AG08396 (cell line): ENCODE measurements around the gene ASB18.
"Not testable (repeated sequence)": the region's sequence is repeated elsewhere in the genome, so short reads cannot be mapped to it uniquely, and the experiment has no call there.

Experiments
- DNase-seq: peaks from one replicate; pipeline ENCODE4 v3.0.0; 2012; ENCODE audit warnings: low spot score, mixed read lengths

ASB18 gene

GRCh38 chr2:236264256-236264655 lies at the start of gene ASB18:
Gene ASB18 (minus strand): TSS chr2:236264406. CDS start chr2:236264345, 61 bp downstream.
- no peak for DNase-seq

DNA sequence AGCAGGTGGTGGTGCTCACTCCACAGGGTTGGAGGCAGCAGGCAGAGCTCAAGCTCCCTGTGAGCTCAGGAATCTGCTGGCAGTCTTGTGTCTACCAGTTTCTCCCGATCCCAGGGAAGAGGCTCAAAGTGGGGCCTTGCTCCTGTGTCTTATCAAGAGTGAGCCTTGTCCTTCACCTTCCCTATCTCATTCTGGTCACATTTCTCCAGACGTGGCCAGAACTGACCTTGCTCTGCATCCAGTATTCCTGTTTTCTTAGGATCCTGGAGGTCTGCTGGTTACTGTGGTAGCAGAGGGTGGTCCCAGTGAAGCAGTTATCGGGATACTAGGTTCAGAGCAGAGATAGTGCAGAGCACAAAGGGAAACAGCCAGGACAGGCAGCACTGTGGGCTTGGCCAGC lies 47.1 kb upstream of the ASB18 start:
- no peak for DNase-seq

- peak; percentile 56 for DNase-seq
Observed at GRCh38 chr2:236309669-236310029, 45.4 kb upstream of the ASB18 start.

DNA sequence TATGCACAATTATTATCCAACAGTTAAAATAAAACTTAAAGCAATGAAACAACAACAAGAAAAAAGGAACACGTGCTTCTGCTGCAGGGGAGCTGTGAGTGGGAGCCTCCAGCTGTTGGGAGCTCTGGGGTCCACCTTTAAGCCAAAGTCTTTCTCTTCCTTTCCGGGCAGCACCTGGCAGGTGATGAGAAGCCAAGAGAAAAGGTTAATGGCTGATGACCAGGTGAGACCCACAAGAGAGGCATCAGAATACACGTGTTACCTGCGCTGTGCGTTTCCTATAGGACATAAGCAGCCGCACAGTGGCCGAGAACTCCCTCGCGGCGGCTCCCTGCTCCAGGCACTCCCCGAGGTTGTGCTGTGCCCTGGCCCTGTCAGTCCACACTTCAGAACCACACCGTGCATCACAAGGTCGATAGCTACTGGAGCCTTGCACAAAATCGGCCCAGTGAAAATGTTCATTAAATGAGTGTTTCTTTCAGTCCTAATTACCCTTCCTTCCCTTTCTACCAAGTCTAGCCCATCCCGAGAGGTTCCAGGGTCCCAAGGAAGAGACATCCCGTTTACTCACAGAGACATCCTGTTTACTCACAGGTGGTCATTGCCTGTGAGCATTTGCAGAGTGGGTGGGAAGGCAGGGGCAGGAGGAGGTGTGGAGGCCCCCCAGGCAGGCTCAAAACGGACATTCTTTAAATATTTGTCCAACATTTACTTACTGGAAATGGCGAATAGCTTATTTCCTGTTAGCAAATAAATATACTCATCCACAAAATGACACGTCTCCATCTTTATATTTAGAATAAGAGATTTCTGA lies 44.9 kb upstream of the ASB18 start:
- no peak for DNase-seq

DNA sequence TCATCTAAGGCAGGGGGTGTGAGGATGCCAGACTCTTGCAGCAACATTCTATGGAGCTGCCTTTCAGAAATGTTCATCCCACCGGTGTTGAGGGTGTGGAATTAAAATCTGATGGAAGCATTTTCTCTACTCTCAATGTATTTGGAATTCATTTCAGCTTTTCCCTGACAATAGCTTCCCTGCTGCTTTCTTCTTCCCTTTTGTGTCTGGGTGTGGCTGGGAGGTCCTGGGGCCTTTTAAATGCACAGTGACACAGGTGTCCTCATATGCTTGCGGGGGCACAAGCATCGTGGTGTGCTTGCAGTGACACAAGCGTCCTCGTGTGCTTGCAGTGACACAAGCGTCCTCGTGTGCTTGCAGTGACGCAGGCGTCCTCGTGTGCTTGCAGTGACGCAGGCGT lies 43.4 kb upstream of the ASB18 start:
- DNase-seq: no peak

- DNase-seq: no peak
Observed at GRCh38 chr2:236306825-236307540, 42.8 kb upstream of the ASB18 start.

DNA sequence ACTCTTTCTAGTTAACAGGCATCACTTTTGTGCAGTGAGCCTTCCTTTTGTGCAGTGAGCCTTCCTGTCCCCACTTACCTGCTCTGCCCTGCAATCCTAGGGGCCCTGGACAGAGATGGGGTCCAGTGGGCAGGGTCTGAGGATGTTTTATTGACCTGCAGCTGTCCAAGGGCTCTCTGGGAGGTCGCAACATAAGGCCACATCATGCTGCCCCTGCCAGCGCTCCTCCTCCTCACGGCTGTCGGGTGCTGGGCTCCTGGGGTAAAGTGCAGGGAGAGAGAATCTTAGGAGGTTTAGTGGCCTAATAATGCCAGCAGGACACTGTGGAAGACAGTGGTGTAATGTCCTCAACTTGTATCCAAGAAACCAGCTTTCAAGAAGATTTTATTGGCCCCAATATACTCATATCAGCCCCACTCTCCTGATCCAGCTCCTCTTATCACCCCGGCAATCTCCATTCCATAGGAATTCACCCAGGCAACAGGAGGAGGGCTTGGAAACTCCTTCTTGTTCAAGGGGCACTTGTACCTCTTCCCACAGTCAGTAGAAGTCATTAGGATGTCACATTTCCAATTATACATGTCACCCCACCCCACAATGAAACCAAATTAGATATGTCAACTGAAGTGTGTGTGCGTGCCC lies 41.9 kb upstream of the ASB18 start:
- DNase-seq: no peak

DNA sequence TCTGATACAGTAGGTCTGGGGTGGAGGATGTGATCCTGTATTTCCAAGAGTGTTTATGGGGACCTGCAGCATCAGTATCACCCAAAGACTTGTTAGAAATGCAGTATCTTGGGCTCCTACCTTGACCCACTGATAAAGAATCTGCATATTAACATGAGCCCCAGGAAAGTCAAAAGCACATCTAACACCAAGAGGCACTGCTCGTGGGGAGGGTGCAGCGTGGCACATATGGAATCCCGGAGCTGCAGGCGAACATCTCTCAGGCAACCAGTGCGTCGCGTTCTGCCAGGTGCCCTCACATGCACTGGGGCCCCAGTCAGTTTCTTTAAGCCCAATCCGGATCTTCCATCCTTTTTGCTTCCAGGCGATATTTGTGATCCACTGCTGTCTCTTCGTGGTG lies 41.3 kb upstream of the ASB18 start:
- DNase-seq: no peak

DNA sequence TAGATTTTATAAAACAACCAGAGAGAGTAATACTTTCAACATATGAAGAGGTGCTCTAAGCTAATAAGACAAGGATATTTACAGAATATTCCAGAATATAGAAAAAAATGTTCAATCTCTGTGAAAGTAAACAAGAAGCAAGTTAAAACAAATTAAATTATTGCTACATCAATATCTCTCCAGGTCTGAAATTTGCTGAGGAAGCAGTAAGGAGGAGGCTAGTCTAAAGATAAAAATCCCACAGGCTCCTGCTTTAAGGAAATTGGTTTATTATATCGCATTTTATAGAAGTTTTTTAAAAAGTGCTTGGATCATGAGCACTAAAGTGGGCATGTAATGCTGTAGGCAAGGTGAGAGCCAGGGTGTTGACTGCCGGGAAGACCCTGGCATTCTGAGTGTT lies 39.7 kb upstream of the ASB18 start:
- DNase-seq: no peak

DNA sequence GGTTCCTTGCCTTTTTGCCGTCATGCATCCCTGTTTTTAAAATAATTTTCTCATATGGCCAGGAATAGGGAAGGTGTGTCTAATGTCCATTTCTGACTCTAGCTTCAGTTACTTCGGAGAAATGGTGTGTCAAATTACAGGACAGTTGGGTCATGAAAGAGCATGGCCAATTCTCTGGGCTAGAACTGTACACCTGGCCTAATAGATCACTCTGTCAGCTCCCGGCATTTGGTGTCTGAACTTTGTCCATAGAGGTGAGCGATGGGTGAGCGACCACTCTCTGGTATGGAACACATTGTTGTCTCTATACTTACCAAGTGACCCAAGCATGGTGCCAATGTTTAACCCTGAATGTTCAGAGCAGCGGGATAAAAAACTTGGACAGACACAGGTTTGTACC lies 38.3 kb upstream of the ASB18 start:
- DNase-seq: no peak

- DNase-seq: no peak
Observed at GRCh38 chr2:236298924-236299475, 34.8 kb upstream of the ASB18 start.

DNA sequence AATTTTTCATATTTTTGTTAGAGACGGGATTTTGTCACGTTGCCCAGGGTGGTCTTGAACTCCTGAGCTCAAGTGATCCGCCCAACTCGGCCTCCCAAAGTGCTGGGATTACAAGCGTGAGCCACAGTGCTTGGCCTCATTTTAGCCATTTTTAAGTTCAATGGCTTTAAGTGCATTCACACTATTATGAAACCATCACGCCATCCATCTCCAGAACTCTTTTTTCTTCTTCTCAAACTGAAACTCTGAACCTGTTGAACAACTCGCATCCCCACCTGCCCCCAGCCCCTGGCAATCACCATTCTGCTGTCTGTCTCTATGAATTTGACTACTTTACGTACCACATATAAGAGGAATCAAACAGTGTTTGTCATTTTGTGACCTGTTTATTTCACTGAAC lies 31.3 kb upstream of the ASB18 start:
- no peak for DNase-seq

DNA sequence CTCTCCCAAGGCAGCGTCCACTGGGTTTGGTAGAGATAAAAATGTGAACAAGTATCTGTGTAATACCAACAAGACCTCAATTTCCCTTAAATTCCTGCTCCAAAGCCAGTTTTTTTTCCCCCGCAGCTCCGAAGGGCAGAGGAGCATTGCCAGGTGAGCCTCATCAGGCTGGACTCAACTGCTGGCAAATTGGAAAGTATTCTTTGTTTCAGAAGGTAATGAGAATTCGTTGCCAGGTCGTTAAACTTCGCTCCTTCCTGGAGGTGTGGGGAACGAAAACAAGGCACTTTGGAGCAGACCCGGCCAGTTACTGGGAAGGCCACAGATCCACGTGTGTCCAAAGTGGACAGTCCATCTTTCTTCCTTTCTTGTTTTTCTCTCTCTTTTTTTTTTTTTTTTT lies 30.4 kb upstream of the ASB18 start:
- DNase-seq: no peak

GRCh38 chr2:236293241-236293810 lies 29.1 kb upstream of the ASB18 start:
- no peak for DNase-seq

- no peak for DNase-seq
Observed at GRCh38 chr2:236291911-236292310, 27.7 kb upstream of the ASB18 start.

DNA sequence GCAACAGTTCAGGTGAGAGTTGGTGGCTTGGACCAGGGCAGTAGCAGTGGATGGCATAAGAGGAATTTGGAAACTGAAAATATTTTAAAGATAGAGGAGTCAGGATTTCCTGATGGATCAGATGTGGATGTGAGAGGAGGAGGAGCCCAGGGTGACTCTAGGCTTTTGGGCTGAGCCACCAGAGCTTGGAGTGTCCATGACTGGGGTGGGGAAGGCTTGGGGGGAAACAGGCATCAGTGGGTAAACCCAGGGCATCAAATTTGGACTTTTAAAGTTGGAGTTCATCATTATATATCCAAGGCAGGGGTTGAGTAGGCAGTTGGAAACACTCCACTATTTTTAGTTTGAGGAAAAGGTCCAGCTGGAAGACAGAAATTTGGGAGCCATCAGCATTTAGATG lies 27.3 kb upstream of the ASB18 start:
- DNase-seq: no peak

- no peak for DNase-seq
Observed at GRCh38 chr2:236290742-236291425, 26.7 kb upstream of the ASB18 start.

DNA sequence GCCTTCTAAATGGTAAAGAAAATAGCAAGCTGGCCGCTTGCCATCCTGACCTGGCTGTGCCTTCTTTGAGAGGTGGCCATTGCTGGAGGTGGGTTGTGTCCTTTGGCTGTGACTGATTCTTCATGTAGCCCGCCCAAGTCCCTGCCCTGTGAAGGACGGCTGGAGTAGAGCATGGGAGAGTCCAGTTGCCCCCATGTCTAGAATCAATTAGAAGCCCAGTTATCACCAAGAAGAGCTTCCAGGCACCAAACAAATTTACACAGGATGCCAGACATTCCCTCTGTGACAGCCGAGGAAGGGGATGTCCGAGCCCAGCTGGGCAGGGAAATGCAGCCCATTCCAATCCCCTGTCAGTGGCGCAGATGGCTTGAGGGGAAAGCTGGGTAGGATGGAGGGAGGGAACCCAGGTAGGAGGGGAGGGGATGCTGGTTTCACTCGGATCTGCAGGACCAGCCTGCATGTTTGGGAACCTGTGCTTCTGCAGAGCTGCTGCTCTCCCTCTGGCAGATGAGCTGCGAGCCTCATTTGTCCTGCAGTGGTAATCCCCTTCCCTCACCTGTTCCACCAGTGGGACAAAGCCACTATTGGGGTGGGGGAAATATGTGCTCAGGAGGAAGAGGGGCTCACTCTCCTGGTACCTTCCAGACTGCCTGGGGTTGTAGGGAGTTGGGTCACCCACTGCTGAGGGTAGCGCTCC lies 25.7 kb upstream of the ASB18 start:
- no peak for DNase-seq

DNA sequence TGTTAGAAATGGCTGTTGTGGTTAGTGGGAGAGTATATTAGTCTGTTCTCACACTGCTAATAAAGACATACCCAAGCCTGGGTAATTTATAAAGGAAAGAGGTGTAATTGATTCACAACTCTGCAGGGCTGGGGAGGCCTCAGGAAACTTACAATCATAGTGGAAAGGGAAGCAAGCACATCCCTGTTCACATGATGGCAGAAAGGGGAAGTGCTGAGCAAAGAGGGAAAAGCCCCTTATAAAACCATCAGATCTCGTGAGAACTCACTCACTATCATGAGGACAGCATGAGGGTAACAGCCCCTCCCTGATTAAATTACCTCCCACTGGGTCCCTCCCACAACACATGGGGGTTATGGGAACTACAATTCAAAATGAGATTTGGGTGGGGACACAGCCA lies 24.2 kb upstream of the ASB18 start:
- DNase-seq: not testable (repeated sequence)

DNA sequence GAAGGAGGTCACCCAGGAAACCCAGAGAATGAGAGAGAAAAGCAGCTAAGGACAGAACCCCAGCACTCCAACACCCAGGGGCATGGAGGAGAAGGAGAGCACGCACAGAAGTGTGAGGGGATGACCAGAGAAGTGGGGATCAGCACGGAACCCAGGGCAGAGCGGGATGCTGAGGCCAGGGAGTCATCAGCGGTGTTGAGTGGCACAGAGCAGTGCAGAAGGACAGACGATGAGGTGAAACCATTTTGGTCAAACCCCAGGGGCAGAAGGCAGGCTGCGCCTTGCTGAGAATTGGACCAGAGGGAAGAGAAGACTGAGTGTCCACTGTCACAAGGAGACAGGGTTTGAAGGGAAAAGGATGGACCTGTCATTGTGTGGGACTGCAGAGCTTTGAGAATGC lies 23.4 kb upstream of the ASB18 start:
- DNase-seq: no peak

GRCh38 chr2:236286873-236287545 lies 22.8 kb upstream of the ASB18 start:
- peak; percentile 39 for DNase-seq
